DMS153 (cell line): ENCODE measurements around the gene TNXB.
A peak's percentile ranks its signal among the peaks of the same experiment; 100 is the strongest.
"Not testable (repeated sequence)": the region's sequence is repeated elsewhere in the genome, so short reads cannot be mapped to it uniquely, and the experiment has no call there.

Experiments used
- DNase-seq: peaks from one replicate; lab custom pipeline; 2025; lab: John Stamatoyannopoulos, UW

The TNXB gene

DNA sequence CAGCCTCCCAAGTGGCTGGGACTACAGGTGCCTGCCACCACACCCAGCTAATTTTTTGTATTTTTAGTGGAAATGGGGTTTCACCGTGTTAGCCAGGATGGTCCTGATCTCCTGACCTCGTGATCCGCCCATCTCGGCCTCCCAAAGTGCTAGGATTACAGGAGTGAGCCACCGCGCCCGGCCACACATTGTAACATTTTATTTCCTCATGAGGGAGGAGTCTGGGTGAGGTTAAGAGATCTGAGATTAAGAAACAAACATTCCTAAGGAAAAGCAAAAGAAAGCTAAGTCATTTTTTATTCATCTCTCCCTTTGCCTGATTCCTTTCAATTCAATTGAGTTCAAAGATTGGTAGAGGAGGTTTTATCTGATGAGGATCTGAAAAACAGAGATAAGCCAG, 35.1 kb upstream of the TNXB start:
- DNase-seq = not testable (repeated sequence)

DNA sequence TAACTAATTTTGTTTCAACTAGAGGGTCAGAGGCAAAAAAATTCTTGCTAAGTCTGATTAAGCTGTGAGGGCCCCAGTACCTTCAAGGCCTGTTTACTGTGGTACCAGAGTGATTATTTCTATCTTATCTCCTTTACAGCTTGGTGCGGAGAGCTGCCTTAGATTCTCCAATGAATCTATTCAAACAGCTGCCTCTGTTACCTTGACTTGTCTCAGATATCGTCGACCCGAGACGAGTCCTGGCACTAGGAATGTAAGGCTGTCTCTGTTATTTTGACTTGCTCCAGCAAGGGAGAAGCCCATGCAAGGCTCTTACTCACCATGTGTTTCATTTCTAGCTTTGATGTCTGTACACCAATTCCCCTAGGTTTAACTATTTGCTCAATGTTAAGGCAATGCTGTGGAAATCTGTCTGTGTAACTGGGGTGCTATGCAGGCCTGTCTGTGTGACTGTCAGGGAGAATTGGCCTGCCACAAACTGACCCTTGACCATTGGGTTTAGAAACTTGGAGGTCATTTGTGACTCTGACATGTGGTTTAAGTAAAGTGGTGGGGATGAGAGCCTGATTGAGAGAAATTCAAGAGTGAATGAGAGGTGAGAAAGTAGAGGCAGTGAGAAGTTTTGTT, 31.4 kb upstream of the TNXB start:
- DNase-seq = no peak

DNA sequence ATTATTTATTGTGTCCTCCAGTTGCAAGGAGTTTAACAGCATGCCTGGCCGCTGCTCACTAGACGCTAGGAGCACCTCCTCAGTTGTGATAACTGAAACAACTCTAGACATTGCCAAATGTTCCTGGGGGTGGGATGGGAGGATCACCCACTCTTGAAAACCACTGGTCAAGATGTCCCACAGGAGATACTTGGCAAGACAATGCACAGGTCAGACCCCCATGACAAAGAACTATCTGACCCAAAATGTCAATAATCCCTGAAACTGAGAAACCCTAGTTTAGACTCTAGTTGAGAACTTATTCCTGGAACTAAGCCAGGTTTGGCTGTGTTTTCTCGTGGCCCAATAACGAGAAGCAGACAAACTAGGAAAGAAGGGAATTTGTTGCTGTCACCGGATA, 30.5 kb upstream of the TNXB start:
- no peak for DNase-seq

DNA sequence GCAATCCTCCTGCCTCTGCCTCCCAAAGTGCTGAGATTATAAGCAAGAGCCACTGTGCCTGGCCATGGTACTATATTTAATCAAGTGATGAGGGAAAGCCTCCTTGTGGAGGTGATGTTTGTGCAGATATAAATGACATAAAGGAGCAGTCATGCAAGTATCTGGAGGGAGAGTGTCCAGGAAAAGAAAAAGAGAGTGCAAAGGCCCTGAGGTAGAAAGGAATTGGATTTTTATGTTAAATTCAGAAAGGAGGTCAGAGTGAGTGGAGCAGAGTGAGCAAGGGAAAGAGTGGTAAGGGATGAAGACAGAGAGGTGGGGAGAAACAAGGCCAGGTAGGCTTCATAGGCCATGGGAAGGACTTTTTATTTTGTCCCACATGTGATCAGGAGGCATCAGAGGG, 28.3 kb upstream of the TNXB start:
- no peak for DNase-seq

DNA sequence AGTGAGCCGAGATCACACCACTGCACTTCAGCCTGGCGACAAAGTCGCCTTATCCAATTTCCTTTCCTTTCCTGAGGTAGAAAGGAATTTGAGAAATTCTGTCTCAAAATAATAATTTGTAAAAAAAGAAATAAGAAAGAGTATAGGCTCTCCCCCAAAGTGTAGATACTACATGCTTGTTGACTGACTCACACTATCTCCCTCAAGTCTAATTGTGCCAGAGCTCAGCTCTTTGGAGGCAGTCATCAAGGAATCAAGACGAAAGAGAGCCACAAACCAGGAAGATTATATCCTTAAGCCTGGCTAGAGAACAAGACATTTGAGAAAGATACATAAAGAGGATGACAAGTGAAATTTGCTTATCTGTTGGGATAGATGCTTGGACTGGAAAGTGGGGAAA, 24.6 kb upstream of the TNXB start:
- no peak for DNase-seq

DNA sequence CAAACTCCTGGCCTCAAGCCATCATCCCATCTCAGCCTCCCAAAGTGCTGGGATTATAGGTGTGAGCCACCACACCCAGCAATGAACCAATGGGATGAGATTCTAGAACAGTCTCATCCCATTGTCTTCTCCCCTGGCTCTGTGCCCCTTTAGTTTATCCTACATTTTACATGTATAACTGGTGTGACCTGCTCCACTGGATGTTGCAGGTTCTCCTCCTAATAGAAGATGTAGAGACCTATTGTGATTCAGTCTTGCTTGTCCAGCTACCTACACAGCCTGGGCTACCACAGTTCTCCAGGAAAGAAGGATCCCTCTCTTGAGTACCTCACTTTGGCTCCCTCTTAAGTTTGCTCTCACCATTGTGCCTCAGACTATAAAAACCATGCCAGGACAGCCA, 23.0 kb upstream of the TNXB start:
- DNase-seq = no peak

DNA sequence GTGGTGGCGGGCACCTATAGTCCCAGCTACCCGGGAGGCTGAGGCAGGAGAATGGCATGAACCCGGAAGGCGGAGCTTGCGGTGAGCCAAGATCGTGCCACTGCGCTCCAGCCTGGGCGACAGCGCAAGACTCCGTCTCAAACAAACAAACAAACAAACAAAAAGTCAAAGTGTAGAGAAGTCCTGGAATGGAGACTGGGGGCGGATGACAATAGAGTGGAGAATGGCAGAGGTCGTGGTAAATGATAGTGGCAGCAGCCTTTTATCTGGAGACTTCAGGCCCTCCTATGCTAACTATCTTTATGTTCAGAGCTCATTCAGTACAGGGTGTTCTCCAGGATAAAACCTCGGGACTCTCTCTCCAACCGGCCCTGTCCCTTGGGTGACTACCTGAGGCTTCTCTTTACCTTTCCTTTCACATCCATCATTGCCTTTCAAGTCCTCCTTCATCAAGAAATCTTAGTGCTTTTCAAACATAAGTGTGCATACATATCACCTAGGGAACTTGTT, 22.4 kb upstream of the TNXB start:
- no peak for DNase-seq

DNA sequence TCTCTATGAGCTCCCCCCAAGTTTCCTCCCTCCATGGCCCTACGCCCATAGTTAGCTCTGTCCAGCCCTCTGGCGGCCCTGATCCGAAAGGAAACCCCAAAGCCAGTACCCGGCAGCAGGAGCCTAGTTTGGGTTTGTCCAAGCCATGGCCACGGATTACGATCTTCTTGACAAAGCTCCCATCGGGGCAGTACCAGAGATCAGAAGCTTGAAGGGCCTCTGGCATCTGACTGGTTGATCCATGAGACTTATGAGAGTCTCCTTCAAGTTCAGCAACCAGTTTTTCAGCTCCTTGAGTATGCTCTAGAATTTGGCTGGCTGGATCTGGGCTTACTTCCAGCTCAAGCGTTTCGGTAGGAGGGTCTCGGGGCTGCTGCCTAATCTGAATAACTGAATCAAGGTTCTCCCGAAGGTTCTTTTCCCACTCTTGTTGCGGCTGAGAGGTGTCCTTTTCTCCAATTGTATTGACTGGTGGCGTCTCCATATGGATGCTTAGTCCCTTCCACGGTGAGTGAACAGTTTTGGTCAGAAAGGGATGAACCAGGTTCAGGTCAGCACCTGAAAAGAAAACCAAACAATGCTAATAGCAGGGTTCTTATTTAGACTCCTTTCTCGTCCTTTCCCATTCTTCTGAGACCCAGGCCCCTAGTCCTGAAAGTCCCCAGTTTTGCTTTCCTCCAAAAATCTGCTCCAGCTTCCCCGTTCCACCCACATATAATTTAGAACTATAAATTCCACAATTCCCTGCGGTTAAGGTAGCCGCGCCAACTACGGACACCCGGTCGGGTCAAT, 20.4 kb upstream of the TNXB start:
- no peak for DNase-seq

DNA sequence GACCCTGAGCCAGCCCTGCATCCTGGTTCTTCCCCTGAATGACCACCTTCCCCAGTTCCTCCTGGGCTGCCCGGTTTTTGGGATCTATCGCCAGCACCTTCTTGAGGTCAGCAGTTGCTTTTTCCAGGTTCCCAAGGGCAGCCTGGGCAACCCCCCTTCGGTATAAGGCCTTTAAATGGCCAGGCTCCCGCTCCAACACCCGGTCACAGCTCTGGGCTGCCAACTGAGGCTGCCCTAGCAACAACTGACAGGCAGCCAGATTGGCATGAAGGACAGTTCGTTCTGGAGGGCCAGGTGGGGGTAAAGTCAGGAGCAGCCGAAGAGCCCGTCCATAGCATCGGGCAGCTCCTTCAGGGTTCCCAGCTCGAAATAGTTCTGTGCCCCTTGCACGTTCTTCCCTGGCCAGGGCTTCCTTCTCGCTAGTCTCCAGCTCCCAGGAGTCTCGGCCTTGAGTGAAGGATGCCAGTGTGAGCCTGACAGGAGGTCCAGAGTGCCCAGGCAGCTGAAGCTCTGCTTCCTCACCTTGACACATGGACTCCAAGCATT, 19.7 kb upstream of the TNXB start:
- no peak for DNase-seq

DNA sequence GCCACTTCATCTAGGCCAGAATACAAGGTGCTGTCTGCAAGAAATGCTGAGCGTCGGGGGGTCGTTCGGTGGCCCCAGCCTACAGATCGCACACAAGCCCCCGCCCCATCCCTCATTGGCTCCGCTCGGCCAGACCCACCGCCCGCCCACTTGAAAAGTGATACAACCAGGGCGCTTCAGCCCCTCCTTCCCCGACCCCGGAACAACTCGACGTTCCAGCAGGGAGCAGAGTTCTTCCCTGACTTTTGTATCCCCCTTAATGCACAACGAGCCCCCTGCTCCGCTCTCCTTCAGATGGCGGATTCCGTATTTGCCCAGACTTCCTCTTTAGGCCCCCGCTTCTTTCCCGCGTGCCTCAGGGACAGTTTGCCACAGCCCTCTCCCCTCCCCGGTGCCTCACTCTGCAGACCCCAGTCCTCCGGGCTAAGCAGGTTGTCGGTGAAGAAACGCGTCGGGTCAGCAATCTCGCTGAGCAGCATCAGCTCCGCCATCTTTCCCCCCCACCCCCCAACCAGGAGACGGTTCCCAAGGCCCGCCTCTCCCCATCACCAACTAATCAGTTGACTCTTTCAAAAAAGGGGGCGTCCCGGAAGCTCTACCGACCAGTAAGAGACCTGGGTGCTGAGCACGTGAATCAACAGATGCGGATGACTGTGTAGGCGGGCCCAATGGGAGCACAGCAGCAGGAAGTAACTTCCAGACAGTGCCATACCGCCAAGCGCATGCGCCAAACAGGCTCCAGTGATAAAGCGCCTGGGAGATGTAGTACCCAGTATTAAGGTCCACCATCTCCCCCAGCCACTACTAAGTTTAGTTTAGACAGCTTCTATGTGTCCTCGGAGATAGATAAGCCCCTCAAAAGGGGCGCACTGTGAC, 18.8 kb upstream of the TNXB start, which contains the start of gene ATF6B:
Gene ATF6B, minus strand, starts transcription at position 530 of the 876 bp plus-strand sequence. Its CDS starts 39 bp downstream, at position 491.
- DNase-seq = peak; percentile 99

DNA sequence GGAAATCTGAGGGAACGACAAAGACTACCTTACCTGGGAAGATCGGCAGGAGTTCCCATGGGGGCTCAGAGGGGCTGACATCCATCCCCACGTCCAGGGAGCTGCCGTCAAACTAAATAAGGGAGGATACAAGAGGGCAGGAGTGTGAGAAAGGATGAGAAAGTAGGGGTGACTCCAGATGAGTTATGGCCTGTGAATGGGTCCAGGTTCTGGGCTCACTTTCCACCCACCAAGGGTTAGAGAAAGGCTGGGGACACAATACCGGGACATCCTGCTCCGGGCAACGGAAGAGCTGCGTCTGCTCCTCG, 18.2 kb upstream of the TNXB start:
- DNase-seq = no peak

DNA sequence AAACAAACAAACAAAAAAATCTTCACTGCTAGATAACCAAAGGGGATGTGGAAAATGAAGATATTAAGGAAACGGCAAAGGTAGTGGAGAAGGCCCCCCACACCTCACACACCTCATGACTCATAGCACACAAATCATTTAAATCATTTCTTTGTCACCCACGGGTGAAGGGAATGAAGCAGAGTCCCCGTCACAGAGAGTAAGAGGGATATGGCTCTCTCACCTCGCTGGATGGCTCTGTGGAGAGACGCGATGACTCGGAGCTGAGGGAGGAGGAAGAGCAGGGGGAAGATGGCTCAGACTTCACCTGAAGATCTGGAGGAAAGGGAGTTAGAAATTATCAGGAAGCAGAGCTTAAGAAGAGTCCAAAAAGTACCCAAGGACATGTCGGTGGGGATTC, 17.7 kb upstream of the TNXB start:
- DNase-seq = no peak

DNA sequence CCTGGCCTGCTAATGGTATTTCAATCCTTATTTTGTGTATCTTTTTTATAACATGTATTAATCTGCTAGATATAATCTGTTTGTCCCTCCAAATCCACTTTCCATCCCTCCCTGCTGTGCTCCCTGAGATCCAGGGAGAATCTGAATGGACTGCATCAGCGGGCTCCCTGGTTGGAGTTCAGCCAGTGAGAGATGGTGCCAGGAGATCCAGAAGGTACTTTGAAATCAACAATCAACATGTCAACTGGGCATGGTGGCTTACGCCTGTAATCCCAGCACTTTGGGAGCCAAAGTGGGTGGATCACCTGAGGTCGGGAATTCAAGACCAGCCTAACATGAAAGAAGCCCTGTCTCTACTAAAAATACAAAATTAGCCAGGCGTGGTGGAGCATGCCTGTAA, 14.5 kb upstream of the TNXB start:
- DNase-seq = no peak

DNA sequence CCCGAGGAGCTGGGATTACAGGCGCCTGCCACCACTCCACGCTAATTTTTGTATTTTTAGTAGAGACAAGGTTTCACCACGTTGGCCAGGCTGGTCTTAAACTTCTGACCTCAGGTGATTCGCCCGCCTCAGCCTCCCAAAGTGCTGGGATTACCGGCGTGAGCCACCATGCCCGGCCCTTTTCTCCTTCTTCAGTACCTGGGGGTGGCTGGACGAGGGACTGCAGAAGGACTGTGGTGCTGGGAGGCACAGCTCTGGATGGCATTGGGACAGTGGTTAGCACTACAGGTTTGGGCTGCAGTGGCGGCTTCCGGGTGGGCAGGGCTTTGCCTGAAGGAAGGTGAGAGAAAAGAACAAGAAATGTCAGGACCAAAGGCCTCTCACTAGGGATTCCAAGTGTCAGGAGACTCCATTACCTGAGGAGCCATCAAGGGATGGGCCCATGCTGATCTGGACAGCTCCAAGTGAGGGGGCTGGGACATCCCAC, 11.5 kb upstream of the TNXB start:
- DNase-seq = no peak

DNA sequence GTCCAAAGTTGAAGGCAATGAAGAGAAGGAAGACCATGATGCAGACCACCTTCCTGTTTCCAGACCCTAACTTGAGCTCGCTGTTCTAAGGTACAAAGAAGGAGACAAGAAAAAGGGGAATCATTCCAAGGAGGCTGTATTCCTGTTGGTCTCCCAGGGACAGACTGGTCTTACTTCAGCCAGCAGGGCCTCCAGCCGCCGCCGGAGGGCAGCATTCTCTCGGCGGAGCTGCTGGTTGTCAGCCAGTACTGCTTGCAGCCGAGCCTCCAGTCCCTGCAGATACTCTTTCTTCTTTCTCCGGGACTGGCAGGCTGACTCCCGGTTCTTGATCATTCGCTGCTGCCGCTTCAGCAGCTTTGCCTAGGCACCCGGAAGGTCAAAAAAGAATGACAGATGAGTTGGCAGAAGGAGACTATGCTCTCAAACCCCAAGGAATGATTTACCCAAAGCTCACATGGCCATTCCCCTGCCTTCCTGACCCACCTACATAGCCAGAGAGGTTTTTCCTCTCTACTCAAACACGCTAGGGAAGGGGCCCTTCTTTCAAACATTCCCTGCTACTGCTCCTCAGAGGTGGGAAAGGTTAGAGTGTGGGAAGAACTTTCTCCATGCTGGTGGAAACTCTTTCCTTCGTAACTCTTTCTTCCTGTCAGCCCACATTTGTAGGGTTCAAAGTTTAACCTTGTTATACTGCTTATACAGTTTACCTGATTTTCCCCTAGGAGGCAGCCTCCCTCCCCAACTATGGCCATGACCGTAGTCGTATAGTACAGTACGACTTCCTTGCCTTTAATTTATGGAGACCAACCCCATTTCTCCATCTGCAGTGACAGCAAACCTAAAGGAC, 9.9 kb upstream of the TNXB start:
- peak; percentile 80 for DNase-seq

DNA sequence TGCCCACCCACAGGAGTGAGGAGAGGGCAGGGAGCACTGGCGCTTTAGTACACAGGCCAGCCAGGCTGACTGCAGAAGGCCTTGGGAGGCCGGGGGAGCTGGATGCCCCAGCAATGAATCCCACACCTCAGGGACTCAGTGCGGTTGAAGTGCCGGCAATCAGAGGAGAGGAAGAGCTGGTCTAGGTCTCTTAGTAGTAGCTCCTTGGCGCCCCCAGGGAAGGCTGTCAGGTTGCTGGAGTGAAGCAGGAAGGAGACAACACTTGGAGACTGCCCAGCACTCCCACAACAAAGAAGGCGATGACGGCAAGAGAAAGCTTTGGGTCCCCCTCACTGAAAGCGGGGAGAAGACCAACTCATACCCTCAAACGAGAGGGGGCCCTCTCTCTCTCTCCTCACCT, 8.3 kb upstream of the TNXB start:
- no peak for DNase-seq

DNA sequence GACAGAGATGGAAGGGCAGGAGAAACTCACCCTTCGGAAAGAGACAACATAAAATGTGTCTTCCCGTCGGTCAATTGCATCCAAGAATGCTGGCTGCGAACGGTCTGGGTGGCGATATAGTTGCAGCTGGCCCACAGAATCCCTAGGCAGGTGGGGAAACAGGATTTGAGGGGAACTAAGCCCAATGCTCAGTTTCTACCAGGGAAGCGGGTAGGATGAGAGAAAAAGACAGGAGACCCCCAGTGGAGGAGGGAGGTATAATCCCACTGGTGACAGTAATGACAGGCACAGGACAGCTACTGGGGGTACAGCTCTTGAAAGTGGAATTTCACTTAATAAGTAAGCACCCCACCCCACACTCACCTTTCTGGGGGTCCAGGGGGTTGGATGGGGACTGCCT, 7.5 kb upstream of the TNXB start:
- no peak for DNase-seq

DNA sequence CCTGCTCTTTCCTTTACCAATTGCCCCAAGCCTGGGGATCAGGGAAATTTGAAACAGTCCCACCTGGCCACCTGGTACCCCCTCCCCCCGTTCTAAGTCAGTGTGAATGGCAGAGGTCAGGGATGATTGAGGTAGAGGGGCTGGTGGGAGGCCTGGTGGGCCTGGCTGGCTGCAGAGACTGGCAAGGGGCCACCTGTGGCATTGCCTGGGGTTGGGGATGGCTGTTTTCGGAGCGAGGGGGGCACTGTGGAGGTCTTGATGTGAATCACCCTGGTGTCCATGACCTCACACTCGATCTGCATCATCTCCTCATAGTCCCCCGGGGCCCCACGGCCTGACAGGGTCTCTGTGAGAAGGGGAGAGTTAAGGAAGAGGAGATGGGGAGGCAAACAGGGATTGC, 6.5 kb upstream of the TNXB start:
- DNase-seq = no peak

DNA sequence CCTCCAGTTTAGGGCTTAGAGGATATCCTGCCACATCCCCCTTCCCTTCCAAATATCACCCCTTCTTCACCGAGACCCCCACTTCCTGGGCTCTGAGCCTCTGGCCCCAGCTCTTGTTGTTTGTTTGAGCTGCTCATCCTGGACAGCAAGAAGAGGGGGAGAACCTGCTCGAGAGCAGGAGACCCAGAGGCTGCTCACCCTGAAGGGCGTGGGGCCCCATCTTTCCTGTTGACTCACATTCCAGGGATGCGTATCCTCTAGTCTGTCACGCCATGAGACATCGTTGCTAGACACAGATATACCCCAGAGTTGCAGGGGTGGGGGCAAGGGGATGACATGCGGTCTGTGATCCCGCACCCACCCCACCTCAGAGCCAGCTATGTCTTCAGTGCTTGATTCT, 5.7 kb upstream of the TNXB start:
- DNase-seq = no peak

DNA sequence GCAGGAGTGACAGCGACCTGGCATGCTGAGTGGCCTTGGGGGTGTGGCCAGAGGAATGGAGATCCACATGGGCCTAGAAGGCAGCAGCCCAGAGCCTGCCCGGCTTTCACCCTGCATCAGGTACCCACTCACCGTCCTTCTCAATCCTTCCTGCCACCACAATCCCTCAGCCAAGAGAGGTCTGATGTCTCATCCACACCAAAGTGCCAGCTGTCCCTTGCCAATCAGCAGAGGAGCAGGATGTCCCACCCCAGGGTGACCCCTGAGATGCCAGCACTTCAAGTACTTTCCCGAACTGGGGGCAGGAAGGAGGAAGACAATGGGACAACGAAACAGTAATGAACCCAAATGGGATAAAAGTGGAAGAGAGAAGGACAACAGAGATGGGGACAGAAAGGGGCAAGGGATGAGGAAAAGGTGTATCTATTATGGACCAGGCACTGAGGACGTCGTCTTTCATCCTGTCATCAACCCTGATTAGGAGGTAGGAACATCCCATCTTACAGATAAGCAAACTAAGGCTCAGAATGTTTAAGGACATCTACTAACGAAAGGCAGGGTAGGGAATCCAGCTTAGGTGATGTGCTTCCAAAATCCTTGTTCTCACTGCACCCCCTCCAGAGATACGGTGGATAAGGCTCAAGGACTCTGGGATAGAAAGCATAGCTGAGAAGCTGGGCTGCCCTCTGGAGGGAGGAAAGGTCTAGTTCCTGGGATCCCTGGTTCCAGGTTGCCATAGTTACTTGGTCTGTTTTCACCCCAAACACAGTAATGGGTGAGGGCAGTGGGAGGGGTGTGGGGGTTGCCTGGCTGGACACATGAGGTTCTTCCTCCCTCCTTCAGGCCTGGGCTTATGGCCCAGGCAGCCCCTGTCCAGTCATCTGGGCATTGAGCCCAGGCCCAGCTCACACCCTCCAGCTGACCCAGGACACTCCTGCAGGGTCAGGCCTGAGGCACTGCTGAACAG, 4.5 kb upstream of the TNXB start:
- no peak for DNase-seq
